Astrocyte of the cerebellum (primary cell): Measurements from ENCODE around the gene OSBPL10.
"Not testable (repeated sequence)": the region's sequence is repeated elsewhere in the genome, so short reads cannot be mapped to it uniquely, and the experiment has no call there.

ENCODE experiments used
- DNase-seq: peaks from one replicate; pipeline ENCODE4 v3.0.0-alpha.2; 2011; ENCODE audit warnings: low read depth
- H3K4me3 ChIP-seq: 2 replicates; pipeline ENCODE4 v1.5.1; 2011; ENCODE audit warnings: mild to moderate bottlenecking, low read depth, low read length, moderate library complexity
- in situ Hi-C: cut with HindIII; loops from 2 replicates; pipeline ENCODE4 v1.10.0; 2017; ENCODE audit warnings: low sequenced_read_pairs
- TF ChIP-seq, protein P1 (sequence below): IDR thresholded peaks from 2 replicates; pipeline ENCODE4 v1.5.1; 2012; ENCODE audit warnings: low read length, low read depth, moderate library complexity, mild to moderate bottlenecking; ENCODE audit errors: missing control alignments

The OSBPL10 gene

DNA sequence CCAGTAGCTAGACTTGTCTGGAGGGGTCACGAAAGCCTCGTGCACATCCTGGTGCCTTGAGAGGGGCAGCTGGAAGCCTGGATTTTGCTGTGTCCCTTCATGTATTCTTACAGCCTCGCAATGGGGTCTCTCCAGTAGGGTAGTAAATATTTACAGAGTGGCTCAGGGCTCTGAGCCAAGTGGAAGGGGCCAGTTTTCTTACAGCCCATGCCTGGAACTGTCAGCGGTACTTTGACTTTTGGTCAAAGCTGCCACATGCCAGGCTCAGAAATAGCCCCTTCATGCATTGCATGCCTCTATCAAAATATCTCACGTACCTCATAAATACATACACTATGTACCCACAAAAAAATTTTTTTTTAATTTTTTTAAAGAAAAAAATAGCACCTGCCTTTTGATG lies 119.2 kb downstream of the OSBPL10 start:
- TF ChIP-seq, protein P1, sequence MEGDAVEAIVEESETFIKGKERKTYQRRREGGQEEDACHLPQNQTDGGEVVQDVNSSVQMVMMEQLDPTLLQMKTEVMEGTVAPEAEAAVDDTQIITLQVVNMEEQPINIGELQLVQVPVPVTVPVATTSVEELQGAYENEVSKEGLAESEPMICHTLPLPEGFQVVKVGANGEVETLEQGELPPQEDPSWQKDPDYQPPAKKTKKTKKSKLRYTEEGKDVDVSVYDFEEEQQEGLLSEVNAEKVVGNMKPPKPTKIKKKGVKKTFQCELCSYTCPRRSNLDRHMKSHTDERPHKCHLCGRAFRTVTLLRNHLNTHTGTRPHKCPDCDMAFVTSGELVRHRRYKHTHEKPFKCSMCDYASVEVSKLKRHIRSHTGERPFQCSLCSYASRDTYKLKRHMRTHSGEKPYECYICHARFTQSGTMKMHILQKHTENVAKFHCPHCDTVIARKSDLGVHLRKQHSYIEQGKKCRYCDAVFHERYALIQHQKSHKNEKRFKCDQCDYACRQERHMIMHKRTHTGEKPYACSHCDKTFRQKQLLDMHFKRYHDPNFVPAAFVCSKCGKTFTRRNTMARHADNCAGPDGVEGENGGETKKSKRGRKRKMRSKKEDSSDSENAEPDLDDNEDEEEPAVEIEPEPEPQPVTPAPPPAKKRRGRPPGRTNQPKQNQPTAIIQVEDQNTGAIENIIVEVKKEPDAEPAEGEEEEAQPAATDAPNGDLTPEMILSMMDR, result no peak
- H3K4me3 ChIP-seq, result no peak overlapping the region
- no peak for DNase-seq
- in situ Hi-C loops, result no loop called here

DNA sequence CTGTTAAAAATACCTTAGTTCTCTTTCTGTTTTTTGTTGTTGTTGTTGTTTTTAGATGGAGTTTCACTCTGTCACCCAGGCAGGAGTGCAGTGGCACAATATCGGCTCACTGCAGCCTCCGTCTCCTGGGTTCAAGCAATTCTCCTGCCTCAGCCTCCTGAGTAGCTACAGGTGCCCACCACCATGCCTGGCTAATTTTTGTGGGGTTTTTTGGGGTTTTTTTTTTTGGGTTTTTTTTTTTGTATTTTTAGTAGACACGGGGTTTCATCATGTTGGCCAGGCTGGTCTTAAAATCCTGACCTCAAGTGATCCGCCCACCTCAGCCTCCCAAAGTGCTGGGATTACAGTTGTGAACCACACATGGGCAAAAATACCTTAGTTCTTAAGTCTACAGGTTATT lies 120.4 kb downstream of the OSBPL10 start:
- H3K4me3 ChIP-seq, in situ Hi-C loops, DNase-seq: not testable (repeated sequence)

DNA sequence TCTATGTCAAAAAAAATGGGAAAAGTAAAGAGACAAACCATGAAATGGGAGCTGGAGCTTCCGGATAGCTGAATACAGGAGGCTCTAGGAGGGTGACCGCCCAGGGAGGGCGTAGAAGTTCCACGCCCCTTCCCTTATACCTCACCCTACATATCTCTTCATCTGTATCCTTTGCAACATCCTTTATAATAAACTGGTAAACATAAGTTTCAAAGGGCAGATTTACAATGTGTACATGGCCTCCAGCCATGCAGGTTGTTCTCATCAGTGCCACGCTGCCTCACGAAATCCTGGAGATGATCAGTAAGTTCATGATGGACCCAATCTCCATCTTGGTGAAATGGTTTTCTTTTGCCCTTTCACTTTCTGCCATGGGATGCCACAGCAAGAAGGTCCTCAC lies 121.8 kb downstream of the OSBPL10 start:
- in situ Hi-C loops, result no loop called here
- TF ChIP-seq, protein P1, result no peak
- no peak for DNase-seq
- H3K4me3 ChIP-seq, result no peak overlapping the region

DNA sequence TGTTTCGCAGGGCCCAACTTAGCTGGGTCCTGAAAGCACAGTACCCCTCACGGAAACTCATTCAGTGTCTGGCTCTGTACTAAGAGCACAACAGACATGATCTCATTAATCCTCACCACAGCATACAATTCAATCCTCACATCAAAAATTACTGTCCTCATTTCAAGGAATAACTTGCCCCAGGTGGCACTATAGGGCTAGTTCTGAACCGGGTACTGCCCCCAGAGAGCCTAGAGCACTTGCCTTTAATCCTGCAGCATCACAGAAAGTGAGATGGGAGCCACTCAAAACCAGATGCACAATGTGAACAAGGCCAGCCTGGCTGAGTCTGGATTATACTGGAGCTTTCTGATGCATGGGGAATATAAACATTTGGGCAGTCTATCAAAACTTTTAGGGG lies 122.6 kb downstream of the OSBPL10 start:
- no peak for DNase-seq
- no peak overlapping the region for H3K4me3 ChIP-seq
- TF ChIP-seq, protein P1, result no peak
- in situ Hi-C loops, result no loop called here

DNA sequence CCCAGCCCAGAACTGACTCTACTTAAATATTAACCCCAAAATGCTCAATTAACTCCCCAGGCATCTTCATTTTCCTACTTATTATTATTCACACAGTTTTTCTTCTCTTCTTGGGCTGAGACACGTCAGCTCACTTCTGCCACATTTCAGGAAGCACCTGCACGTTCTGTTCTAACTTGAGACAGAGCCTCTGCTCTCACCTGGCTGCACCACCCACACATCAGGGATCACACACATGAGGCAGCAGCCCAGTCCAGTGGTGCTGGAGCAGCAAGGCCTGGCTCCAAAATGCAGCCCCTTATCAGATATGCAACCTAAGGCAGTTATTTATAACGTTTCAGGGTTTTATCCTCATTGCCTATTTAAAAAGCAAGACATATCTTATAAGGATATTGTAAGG lies 127.5 kb downstream of the OSBPL10 start:
- in situ Hi-C loops, result no loop called here
- TF ChIP-seq, protein P1, result no peak
- no peak for DNase-seq
- H3K4me3 ChIP-seq, result no peak overlapping the region

DNA sequence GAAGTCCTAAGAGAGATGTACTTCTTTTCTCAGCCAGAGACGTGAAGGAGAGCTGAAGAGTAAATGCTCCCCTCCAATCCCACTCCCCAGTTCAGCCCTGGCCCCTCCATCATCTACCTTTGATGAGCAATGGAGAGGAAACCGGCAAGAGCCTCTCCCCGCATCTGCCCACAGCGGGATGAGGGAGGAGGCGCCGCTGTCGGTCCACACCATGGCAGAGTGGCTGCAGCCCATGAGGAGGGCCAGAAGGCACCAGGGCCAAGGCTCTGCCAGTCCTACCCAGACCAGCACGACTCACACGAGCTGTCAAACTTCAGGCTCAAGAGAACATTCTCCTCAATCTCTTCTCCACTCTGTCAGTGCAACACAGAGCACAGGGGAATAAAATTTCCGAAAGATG lies 129.8 kb downstream of the OSBPL10 start:
- H3K4me3 ChIP-seq, result no peak overlapping the region
- TF ChIP-seq, protein P1, result no peak
- in situ Hi-C loops, result no loop called here
- DNase-seq, result no peak

DNA sequence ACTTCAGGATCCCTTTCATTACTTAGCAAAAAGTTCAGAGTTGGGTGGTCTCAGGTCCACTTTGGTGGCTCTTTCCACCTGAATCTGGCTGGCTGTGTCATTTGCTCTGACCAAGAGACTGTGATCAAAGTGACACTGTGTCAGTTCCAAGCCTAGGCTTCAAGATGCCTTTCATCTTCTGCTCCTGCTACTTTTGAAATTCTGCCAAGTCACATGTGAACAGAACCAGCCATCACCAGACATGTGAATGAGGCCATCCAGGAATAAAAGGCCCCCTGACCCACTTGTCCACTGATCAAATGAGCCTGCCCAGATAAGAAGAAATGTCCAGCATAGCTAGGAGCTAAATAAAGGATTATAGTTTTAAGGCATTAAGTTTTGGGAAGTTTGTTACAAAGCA lies 132.2 kb downstream of the OSBPL10 start:
- no peak for DNase-seq
- in situ Hi-C loops, result no loop called here
- no peak overlapping the region for H3K4me3 ChIP-seq
- TF ChIP-seq, protein P1, result no peak
